ENCODE results near the gene SERINC4. TPM values are rescaled to one million over a fixed set of nuclear protein-coding genes. Genes with fewer than 3 reads are reported as not detected.
A peak's percentile ranks its signal among the peaks of the same experiment; 100 is the strongest.
"Not testable (repeated sequence)": the region's sequence is repeated elsewhere in the genome, so short reads cannot be mapped to it uniquely, and the experiment has no call there.

The SERINC4 gene
- total and polyA plus RNA-seq, 12 donors: 0.09 to 0.72 (median 0.38) TPM; not detected in 1

- intact Hi-C loops (cut with DNase I): no loop called here
- 95% methylated on average over 5 of the region's 5 CpGs for WGBS, 2 donors
- no peak for TF ChIP-seq CTCF (IDR thresholded peaks at IDR 0.05)
These were observed 8.5 kb upstream of the SERINC4 start for GRCh38 chr15:43808435-43808950.

GRCh38 chr15:43802676-43803075, 2.7 kb upstream of the SERINC4 start:
- H3K9me3 ChIP-seq; H3K27ac ChIP-seq; intact Hi-C loops (cut with DNase I); DNase-seq; H3K27me3 ChIP-seq; H3K4me3 ChIP-seq; ATAC-seq: not testable (repeated sequence)
- Histone ChIP-seq H3K36me3 (peaks cover 0 to 85% (median 39%) of the 10 kb centered on the region in 9 donors), H3K4me1 (peaks cover 0 to 39% (median 21%) of the 10 kb centered on the region in 9 donors)
- WGBS, 2 donors: 98% methylated on average over 7 of the region's 7 CpGs

More at GRCh38 chr15:43808435-43808950, 8.5 kb upstream of the SERINC4 start:
- DNase-seq: no peak
- no peak for ATAC-seq
- peaks cover 6 to 100% (median 81%) of the 10 kb centered on the region in 9 donors for H3K36me3 ChIP-seq
- peaks cover 0 to 16% (median 0%) of the 10 kb centered on the region in 9 donors for H3K4me1 ChIP-seq
- H3K27ac ChIP-seq: no peak overlapping the region
- H3K9me3 ChIP-seq: no peaks in the 10 kb centered on the region
- H3K4me3 ChIP-seq: no peak overlapping the region
- no peaks in the 10 kb centered on the region for H3K27me3 ChIP-seq

- H3K4me1 ChIP-seq: peaks cover under 1 to 60% (median 34%) of the 10 kb centered on the region in 9 donors
- peak within 1 kb of the TSS; percentile 47 to 95 (median 90) for H3K27ac ChIP-seq
- peak; percentile 93 to 94 for DNase-seq
- H3K36me3 ChIP-seq: peaks cover 0 to 84% (median 23%) of the 10 kb centered on the region in 9 donors
- no peaks in the 10 kb centered on the region for H3K9me3 ChIP-seq
- 7 to 9% methylated on average over 44 of the region's 44 CpGs for WGBS, 2 donors
- intact Hi-C loops (cut with DNase I): no loop called here
- H3K4me3 ChIP-seq: peak within 1 kb of the TSS; percentile 63 to 91 (median 76)
- no peak for TF ChIP-seq CTCF (IDR thresholded peaks at IDR 0.05)
- no peaks in the 10 kb centered on the region for H3K27me3 ChIP-seq
- ATAC-seq: peak; percentile 90 to 98 (median 96)
These were observed 494 bp upstream of the SERINC4 start, which contains the start of gene HYPK for GRCh38 chr15:43800286-43801141. Gene HYPK (plus strand): TSS chr15:43800599. CDS start chr15:43800623, 24 bp downstream.

GRCh38 chr15:43799209-43799944, 643 bp downstream of the SERINC4 start:
- Histone ChIP-seq H3K36me3 (peaks cover 0 to 84% (median 26%) of the 10 kb centered on the region in 9 donors), H3K4me1 (peaks cover 12 to 71% (median 46%) of the 10 kb centered on the region in 9 donors), H3K27me3 (no peaks in the 10 kb centered on the region), H3K4me3 (peak overlapping the region in 2 of 10 donors; percentile 75 to 89), H3K9me3 (no peaks in the 10 kb centered on the region), H3K27ac (peak overlapping the region in 9 of 10 donors; percentile 71 to 95 (median 90))
- ATAC-seq: no peak
- intact Hi-C loops (cut with DNase I): no loop called here
- DNase-seq: no peak
- no peak for TF ChIP-seq CTCF (IDR thresholded peaks at IDR 0.05)
- 90 to 92% methylated on average over 16 of the region's 16 CpGs for WGBS, 2 donors
